Stimulated activated CD4-positive, alpha-beta T cell treated with anti-CD3 and anti-CD28 coated beads, Interleukin-15, amount 100 ng/mL, for 24 hours (primary cell): Measurements from ENCODE around the gene OR2AG1.

Experiments
- DNase-seq: peaks from one replicate; pipeline ENCODE4 v3.0.0-alpha.2; 2020

Gene OR2AG1, protein sequence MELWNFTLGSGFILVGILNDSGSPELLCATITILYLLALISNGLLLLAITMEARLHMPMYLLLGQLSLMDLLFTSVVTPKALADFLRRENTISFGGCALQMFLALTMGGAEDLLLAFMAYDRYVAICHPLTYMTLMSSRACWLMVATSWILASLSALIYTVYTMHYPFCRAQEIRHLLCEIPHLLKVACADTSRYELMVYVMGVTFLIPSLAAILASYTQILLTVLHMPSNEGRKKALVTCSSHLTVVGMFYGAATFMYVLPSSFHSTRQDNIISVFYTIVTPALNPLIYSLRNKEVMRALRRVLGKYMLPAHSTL

DNA sequence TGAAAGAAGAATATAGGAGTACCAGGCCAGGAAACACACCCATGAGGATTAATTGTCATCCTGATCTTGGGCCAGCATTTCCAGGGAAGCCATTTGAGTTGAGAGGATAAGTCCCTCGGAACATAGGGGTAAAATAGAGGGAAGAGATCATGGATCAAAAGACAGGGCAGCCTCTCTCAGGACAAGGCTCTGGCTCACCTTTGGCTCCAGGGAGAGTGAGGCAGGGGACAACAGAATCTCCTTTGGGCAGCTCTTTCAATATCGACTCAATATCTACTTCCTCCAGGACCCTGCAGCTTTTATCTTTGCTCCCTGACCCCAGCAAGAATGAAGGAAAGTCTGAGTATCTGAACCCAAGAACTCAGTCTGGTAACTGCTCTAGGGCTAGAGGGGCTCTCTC lies at the start of gene OR2AG1:
Gene OR2AG1, plus strand, starts transcription at position 301 of the 400 bp plus-strand sequence. CDS start 2,018 bp downstream, outside the sequence.
- DNase-seq: no peak

DNA sequence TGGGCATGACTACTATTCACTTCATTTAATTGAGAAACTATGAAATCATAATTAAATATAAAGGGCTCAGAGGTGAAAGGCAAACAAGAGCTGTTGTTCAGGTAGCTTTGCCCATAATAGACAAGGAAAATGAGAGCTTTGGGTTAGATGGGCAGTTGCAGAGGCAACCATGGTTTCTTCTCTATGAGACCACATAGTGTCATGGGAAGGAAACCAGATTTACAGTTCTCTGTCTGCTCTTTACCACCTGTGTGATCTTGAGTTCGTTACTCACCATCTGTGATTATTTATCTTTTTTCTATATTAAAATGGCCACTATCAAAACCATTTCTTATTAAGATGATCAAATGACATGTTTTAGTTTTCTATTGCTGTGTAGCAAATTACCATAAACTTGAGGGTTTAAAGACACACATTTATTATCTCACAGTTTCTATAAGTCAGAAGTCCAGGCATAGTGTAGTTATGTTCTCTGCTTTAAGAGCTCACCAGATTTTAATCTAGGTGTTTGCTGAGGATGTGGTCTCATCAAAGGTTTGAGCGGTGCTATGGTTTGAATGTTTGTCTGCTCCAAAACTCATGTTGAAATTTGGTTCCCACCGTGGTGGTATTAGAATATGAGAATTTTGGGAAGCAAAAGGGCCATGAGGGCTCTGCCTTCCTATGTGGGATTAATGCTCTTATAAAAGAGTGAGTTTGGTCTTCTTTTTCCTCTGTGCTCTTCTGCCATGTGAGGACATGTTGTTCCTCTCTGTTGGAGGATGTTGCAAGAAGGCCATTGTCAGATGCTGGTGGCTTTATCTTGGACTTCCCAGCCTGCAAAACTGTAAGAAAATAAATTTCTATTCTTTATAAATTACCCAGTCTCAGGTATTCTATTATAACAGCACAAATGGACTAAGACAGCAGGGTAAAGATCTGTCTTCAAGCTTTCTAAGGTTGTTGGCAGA lies 49.2 kb upstream of the OR2AG1 start:
- no peak for DNase-seq

DNA sequence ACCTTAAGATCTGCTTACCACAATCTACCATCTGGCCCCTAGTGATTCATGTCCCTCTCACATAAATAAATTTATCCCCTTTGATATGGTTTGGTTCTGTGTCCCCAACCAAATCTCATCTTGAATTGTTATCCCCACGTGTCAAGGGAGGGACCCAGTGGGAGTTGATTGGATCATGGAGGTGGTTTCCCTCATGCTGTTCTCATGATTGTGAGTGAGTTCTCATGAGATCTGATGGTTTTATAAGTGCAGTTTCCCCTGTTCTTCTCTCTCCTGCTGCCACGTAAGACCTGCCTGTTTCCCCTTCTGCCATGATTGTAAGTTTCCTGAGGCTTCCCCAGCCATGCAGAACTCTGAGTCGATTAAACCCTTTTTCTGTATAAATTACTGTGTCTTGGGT lies 48.2 kb upstream of the OR2AG1 start:
- DNase-seq: peak; percentile 19

DNA sequence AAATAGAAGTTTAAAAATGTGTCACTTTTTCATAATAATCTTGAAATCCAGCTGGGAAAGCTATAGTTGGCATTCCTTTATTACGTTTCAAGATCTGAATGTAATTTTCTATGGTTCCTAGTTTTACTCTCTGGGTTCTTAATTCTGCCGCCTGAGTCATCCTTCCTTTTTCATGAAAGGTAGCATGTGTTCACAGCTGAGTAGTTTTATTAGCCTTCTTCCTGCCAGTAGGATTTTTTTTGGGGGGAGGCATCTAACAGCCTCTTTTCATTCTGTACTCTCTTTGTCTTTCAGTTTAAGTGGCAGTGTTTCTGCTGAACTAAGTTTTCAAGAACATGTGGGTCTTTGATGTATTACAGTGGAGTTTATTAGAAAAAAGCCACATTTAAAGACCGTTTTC lies 47.5 kb upstream of the OR2AG1 start:
- DNase-seq: peak; percentile 12

DNA sequence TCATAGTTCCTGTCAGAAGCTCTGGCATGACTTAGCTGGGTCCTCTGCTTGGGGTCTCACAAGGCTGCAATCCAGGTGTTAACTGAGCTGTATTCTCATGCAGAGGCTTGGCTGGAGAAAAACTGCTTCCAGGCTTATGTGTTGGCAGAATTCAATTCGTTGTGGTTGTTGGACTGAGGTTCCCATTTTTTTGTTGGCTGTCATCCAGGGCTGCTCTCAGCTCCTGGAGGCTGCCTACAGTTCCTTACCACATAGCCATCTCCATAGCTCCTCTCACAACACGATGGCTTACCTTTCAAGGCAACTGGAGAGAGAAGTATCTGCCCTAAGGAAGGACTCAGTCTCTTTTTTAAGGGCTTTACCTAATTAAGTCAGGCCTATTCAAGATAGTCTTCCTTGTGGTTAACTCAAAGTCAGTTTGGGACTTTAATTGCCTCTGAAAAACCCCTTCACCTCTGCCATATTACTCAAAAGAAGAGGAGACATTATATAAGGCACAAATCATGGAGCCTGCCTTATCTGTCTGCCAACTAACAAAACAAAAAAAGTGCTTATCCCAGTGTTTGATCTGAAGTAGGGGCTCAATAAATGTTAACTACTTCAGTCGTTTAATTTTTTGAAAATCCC lies 46.2 kb upstream of the OR2AG1 start:
- DNase-seq: no peak

DNA sequence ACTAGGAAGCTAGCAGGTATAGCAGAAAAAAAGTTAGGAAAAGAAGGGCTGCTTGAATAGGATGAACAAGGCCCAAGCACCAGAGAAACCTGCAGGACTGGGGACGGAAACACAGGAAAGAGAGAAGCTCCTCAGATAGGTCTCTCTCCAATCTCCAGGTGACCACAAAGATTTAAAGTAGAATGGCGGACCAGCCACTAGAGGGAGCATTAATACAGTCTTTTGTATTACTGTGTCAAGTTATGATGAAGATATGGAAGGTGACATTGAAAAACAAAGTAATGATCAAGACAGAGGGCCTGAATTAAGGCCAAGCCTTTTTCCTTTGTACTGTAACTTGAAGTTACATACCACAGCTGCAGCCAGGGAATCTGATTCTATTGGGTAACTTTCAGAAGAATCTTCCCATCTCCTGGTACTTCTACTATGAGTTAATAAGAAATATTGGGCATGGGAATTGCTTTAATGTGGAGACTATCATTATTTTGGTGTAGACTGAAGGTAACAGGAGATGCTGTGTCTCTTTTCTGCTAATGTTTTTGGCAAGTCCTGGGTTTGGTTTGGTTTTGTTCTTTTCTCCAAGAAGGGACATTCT lies 44.9 kb upstream of the OR2AG1 start:
- DNase-seq: peak; percentile 73

DNA sequence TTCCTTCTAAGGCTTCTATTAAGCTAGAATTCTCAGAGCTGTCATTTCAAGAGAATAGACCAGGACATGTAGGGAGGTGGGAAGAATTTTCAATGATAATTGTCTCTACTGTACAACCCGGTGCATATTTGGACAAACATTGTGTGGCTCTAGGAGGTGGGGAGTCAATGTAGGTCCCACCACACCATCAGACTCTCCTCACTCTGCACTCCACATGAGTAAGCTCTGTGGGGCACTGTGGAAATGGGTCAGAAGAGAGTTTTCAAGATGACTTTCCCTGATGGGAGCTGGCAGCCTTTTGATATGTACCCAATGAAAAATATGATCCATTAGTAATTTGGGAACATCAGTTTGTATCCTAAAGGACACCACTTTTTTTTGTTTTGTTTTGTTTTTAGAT lies 44.2 kb upstream of the OR2AG1 start:
- no peak for DNase-seq

DNA sequence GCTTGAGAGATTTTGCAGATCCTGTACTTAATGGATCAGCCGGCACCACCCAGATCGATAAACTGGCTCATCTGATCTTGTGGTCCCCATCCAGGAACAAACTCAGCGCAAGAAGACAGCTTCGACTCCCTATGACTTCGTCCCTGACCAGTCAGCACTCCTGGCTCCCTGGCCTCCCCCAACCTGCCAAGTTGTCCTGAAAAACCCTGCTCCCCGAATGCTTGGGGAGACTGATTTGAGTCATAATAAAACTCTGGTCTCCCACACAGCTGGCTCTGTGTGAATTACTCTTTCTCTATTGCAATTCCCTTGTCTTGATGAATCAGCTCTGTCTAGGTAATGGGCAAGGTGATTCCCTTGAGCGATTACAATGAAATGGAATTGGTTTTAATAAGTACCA lies 40.6 kb upstream of the OR2AG1 start:
- peak; percentile 41 for DNase-seq

DNA sequence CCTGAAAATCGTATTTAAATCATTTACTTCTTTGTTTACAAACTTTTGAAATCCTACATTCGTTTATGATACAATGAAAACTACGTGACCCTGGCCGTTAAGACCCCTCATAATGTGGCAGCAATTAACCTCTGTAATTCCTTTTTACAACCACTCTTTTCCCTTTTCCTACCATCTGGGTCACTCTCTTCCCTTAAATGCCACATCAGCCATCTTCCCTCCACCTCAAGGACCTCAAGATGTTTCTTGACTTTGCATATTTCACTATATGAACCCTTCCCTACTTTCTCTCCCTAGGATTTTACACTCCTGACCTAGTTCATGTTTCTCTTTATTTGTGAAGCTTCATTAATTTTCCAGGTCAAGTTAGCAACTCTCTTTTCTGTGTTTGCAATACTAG lies 37.8 kb upstream of the OR2AG1 start:
- DNase-seq: no peak

DNA sequence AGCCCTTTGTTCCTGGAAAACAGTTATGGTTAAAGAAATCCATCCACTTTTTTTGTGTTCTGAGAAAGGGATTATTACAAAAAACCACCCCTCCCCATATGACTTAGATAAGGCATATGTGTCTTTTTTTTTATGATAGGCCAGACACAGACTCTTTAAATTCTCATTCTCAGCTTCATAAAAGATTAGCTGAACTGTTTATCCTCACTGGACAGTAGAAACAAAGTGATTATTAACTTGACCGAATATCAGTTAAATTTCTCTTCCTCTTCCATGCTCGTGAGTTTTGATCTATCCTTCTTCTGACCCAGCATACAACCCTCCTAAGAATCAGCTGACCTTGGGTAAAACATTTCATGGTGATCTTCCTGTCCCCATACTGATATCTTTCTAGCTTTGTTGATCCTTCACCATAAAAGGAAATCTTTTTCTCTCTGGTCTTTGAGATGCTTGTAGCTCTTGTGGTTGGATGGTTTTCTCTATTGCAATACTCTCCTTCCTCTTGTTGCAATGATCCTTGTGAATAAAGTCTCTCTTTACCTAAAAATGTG lies 37.3 kb upstream of the OR2AG1 start:
- DNase-seq: no peak

DNA sequence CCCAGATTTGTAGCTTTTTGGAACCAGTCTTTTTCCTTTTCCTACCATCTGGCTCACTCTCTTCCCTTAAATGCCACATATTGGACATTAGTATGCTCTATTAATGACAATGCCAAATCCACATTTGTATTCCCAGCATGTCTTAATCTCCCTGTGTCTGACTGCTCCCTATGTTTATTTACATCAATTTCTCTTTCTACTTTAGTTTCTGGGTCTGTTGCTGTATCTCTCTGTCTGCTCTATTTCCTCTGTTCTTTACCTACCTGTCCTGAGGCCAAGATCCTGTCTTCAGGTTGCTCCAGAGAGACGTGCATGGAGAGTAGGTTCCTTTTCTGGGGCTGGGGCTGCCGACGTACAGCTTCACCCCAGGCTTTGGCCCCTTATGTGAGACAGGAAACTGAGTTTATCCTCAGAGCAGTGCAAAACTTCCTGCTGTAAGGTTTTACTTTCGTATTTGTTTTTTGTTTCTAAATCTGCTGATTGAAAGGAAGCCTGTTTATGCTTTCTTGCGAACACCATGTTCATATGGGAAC lies 36.7 kb upstream of the OR2AG1 start:
- DNase-seq: peak; percentile 41

DNA sequence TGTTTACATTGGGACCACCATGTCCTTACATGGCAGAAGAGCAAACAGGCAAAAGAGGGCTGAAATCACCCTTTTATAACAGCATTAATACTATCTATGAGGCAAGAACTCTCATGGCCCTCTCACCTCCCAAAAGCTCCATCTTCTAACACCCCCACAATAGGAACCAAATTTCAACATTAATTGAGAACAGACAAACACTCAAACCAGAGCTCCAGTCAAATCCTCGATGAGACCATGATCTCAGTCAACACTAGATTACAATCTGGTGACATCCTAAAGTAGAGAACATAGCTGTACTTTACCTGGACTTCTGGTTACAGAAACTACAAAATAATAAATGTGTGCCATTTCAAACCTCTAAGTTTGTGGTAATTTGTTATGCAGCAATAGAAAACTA lies 36.2 kb upstream of the OR2AG1 start:
- no peak for DNase-seq

DNA sequence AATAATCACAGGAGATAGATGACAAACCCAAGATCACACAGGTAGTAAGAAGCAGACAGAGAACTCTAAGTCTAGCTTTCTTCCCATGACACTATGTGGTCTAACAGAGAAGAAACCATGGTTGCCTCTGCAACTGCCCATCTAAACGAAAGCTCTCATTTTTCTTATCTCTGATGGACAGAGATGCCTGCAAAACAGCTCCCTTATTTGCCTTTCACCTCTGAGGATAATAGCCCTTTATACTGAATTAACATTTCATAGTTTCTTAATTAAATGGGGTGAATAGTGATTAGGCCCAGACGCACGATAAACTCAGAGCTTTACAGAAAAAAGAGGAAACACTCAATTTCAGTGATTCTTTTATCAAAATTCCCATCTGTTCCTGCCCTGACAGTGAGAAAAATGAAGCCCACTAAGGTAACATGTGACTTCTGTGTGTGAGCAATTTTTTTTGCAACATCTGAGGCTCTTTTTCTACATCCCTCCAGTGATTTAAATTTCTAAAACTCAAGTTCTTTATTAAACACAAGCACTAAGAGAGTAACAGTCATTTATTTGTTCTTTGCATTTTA lies 35.6 kb upstream of the OR2AG1 start:
- no peak for DNase-seq

DNA sequence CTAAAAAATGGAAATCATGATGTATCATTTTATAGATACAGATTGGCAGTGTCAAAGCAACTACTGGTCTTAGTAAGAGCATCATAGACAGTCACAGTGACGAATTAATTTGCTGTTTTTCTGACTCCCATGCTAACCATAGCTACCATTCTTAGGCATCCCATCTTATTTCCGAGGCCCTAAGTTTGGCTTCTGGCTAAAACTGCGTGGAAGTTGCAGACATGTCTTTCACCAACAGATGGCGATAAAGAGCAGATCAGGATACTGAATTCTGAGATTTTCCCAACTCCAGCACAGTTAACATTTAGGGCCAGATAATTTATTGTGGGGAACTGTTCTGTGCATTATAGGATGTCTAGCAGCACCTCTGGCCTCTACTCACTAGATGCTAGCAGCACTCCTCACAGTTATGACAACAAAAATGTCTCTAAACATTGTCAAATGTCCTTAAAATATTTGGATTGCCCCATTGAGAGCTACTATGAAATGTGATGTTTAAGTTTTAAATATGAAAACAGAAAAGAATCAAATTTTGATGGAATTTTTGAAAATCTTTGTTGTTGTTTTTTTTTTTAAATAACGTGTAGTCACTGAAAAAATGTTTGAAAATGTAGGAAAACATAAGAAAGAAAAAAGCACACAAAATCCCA lies 27.4 kb upstream of the OR2AG1 start:
- DNase-seq: peak; percentile 38

DNA sequence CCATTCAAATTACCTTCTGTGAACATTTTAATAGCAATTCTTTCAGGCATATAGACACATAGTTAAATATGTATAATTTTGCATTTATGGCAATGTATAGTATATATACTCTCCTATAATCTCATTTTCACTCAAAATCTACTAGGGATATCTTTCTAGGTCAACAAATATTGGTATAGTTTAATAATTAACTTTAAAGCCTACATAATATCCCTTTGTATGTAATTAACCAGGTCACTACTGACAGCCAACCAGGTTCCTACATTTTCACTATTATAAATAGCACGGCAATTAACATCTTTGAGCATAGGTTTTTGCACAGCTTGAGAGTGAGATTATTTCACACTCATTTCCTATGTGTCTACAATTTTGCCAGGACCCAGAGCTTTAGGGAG lies 26.9 kb upstream of the OR2AG1 start:
- DNase-seq: no peak

DNA sequence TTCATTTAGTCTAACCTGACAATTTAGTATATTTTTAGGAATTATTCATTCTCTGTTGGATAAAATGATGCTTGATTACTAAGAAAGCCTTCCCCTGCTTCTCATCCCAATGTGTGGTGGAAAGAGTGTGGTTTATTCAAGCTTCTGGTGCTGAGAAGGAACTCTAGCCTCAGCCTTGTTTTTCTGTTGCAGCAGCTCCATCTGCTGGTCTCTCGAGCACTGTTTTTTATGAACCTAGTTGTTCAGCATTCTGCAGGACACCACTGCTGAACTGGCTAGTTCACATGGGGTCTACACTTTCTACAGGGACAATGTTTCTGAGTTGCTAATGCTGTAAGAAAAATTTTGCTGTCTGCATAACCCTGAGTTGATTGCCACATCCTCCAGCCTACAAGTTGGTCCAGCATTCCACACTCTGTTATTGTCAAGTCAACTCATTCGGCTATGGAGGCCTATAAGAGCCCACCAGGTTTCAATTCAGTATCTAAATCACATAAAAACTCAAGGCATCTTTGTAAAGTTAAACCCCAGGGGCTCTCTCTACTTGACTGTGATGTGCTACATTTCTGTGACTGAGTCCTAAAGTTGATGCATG lies 25.4 kb upstream of the OR2AG1 start:
- peak; percentile 61 for DNase-seq

DNA sequence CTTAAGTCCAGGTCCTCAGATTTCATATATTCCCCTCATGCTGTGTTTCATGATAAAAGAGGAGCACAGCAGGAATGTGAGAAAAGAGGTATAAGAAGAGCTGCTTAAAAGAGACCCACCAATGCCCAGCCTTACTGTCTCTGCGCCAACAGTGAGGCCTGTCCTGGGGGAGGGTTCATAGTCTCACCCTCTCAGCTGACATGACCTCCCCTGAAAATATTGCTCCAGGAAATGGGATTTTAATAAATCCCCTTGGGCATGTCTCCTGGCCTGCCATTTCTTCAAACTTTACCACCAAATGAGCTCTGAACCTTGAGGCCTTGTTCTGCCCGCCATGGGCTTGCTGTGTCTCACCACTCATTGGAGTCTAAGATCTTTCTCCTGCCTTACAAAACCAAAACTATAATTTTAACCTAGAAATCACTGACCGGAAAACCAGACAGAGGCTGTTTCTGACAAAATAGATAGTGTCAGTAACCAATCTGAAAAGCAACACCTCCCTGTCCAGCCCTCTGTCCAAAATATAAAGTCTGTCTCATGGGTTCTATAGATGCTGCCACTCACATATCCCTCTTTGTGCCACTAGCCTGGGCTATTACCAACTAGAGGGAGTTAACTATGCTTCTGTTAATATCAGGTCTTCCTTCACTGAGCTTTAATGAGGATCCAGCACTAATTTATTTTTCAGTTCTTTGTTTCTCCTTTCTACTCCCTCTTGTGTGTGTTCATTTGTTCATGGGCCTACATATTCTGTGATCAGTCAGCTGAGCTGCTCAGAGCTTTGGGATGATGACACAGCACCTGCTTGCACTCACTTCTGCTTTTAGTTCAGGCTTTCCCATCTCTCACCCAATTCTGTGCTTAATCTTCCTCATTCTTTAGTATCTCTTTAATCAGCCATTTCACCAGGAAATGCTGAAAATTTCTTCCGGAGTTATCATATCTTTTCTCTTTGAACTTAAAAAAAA lies 10.6 kb upstream of the OR2AG1 start, which contains the start of gene OR2AG2:
Gene OR2AG2, minus strand, starts transcription at position 51 of the 968 bp plus-strand sequence. CDS start 3,019 bp downstream, outside the sequence.
- DNase-seq: no peak

DNA sequence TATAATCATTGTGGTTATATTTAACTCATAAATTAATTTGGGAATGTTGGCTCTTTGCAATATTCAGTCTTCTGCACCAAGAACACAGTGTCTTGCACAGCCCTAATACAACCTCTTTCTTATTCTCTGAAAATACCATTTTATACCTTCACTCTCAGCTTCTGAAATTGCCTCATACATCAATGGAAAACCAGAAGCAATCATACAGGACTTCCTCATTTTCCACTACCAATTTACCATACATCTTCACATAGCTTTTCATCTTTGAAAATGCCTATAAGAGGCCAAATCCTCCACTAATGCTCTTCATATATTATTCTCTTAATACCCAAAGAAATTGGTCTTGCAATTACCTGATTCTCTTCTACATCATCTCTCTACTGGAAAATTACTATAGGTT lies 4.3 kb upstream of the OR2AG1 start:
- DNase-seq: no peak

DNA sequence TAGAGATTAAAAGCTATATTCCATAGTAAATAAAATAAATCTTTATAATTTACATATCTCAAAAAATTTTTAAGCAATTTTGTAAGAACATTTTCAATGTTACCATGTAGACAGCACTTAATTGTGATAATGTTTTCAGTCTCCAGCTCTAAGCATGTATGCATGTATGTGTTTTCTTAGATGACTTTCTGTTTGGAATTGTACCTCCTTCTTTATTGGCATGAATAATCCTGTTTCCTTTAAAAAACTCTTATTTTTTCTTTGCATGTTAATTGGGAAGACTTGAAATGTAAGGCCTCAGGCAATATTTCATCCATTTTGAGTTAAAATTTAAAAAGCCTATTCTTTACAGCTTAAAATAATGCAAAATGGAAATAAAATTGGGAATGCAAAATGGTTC lies 2.0 kb upstream of the OR2AG1 start:
- DNase-seq: no peak

DNA sequence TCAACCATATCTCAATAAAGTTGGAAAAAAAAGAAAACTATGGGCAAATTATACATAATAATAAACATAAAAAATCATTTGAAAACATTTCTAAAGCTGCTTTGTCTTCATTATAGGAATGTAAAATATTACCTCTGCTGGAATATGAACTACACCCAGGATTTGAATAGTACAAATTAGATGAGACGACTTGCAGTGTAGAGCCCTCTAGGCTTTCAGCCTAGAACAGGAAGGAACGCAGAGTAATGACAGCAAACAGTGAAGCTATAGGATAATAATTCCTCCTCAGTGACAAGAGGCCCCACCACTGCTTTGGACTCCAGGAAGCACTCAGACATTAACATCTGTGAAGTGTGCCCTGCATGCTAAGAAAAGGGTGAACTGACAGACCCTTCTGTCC lies 7.7 kb downstream of the OR2AG1 start:
- DNase-seq: no peak
